GM21423 (cell line): ENCODE results near the gene PSTPIP2.
"Not testable (repeated sequence)": the region's sequence is repeated elsewhere in the genome, so short reads cannot be mapped to it uniquely, and the experiment has no call there.

Experiments used
- ATAC-seq: cut with Tn5 transposase; IDR thresholded peaks from one replicate; pipeline ENCODE4 v1.9.1; 2021; ENCODE audit warnings: mild to moderate bottlenecking, moderate library complexity; ENCODE audit not compliant: unreplicated experiment

Gene PSTPIP2

DNA sequence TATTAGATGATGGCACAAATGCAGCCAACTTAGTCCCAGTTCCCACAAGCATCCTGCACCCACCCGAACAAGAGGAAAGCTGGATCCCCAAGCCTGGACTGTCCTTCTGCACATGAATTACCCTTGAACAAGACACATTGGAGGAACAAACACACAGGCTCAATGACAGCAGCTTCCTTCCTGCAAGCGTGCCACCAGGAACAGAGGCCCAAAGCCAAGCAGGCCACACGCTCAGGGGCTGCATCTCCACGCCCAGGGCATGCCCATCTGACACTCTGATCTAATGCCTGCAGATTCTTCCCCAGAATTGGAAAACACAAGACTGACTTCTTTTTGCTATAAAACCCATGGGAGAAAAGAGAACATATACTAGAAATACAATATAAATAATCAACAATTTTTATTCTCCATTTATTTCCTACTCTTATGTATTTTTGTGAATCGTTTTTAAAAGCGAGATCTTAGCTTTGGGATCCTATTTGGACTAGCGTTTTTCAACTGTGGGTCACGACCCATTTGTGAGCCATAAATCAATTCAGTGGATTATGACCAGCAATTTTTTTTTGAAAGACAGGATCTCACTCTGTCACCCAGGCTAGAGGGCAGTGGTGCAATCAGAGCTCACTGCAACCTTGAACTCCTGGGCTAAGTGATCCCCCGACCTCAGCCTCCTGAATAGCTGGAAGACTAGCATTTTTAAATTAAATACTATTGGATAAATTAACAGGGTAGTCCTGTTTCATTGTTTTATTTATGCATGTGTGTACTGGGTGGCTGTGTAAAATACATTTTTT lies 34.4 kb downstream of the PSTPIP2 start:
- no peak for ATAC-seq

DNA sequence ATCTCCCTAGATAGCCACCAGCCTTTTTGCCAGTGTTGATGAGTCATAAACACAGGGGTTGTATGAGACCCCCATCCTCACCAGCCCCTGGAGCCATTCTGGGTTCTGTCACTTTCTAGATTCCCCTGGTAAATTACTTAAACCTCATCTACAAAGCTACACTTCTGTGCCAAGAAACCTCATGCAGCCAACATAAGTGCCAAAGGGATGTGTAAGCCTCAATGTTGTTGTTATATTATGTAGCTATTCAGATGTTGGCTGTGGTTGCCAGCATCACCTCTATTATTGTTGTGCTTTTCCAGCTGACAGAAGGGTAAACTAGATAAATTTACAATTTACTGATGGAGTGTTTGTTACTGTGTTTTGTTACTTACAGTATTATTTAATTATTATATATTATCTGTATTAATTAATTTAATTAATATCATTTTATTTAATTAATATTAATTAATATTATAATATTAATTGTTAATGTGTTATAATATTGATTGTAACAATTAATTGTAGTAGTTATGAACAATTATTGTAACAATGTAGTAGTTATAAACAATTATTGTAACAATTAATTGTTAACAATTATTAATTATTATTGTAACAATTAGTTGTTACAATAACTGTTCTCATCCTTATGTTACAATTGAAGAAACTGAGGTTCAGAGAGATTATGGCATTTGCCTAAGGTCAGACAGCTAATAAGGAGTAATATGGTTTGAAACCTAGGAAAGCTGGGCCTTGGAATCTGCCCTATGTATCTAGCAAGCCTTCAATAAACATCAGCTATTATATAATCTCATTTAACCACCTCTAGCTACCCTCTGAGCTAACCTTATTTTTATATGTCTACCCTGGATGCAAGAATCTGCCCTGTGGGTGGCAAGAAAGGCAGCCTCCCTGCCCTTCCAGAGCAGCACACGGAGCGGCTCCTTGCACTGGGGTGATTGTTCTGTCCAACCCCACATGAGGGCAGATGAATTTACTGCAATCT lies 36.1 kb downstream of the PSTPIP2 start:
- ATAC-seq = no peak

DNA sequence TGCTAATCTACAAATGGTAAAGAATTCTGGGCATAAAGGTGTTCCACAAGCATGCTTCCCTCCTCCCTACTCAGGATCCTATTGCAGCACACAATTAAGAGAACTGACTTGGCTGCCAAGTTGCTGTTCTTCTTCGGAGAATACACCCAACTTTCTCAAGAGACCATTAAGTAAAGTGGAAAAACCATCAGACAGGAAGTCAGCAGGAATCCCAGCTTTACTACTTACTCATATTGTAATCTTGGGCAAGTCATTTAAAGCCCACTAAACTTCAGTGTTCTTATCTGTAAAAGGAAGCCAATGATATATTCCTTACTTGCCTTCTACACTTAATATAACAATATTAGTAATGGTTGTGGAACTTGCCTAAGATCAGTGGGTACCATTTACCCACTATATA lies 37.8 kb downstream of the PSTPIP2 start:
- ATAC-seq = no peak

GRCh38 chr18:46031741-46032140 lies 40.3 kb downstream of the PSTPIP2 start:
- ATAC-seq = no peak

DNA sequence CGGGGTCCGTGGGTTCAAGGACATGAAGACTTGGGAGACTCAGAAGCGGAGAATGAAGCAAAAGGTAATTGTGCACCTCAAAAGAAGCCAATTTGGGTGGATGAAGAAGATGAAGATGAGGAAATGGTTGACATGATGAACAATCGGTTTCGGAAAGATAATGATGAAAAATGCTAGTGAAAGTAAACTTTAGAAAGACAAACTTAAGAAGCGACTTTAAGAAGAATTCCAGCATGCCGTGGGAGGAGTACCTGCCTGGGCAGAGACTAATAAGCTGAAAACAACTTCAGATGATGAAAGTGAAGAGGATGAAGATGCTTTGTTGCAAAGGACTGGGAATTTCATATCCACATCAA lies 43.5 kb downstream of the PSTPIP2 start:
- no peak for ATAC-seq

DNA sequence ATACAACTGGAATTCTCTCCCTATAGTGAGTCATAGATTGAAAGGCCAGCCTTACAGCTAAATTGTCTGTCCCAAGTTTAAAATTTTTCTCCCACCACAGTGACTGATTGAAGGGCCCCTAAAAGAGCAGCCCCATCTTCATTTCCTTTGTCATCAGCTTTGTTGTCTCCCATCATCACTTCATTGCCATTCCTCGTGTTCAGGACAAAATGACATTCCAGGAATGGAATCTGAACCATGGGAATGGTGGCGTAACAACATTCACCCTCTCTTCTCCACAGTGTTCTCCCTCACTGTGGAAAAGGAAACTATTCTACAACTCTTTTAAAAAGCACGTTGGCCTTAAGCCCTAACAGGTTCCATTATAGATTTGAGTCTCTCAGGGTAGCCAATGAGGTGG lies 52.1 kb downstream of the PSTPIP2 start:
- no peak for ATAC-seq

GRCh38 chr18:46013484-46014189 lies 58.4 kb downstream of the PSTPIP2 start:
- ATAC-seq = peak; percentile 62

DNA sequence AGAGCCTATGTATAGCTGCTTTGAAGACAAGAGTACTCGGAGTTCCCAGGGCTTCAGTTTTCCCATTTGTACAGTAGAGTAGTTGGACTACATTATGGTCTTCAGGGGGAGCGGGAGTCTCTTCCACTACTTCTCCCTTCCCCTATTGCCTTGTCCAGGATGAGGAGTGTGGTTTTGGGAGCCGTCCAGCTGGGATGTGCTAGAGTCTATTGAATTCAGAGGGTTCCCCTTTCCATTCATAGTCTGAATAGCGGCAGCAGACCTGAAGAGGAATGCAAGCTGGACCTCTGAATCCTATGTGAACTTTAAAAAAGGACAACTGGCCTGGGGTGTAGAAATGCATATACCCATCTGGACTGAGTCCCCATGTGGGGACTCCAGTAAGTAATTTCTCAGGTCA lies 61.4 kb downstream of the PSTPIP2 start:
- no peak for ATAC-seq

- no peak for ATAC-seq
Observed at GRCh38 chr18:46010050-46010449, 62.0 kb downstream of the PSTPIP2 start.

GRCh38 chr18:46009125-46009840 lies 62.8 kb downstream of the PSTPIP2 start:
- no peak for ATAC-seq

GRCh38 chr18:46008531-46008930 lies 63.5 kb downstream of the PSTPIP2 start:
- ATAC-seq = no peak

DNA sequence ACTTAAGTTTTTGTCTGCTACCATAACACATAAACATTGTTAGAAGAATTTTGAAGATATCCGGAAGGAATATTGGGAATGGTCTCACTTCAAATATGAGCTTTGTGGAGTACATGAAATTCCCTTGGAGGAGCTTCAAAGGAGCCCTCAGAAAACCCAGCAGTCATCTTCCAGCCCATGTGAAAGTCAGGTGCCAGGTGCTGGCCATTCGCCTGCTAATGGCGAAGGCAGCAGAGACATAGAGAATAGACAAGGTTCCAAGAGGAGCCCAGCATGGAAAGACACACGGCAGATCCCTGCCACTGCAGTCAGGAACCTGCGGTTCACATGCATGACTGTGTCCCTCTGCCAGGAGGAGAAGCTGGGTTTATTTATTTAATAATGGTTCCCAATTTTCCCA lies 64.9 kb downstream of the PSTPIP2 start:
- no peak for ATAC-seq

- ATAC-seq = no peak
Observed at GRCh38 chr18:46002934-46003333, 69.1 kb downstream of the PSTPIP2 start.

GRCh38 chr18:46001892-46002291 lies 70.2 kb downstream of the PSTPIP2 start:
- no peak for ATAC-seq

GRCh38 chr18:46001074-46001473 lies 71.0 kb downstream of the PSTPIP2 start:
- no peak for ATAC-seq

- no peak for ATAC-seq
Observed at GRCh38 chr18:45999536-45999935, 72.5 kb downstream of the PSTPIP2 start.

GRCh38 chr18:45998244-45998643 lies 73.8 kb downstream of the PSTPIP2 start:
- ATAC-seq = no peak

- ATAC-seq = no peak
Observed at GRCh38 chr18:45997700-45998151, 74.3 kb downstream of the PSTPIP2 start.

DNA sequence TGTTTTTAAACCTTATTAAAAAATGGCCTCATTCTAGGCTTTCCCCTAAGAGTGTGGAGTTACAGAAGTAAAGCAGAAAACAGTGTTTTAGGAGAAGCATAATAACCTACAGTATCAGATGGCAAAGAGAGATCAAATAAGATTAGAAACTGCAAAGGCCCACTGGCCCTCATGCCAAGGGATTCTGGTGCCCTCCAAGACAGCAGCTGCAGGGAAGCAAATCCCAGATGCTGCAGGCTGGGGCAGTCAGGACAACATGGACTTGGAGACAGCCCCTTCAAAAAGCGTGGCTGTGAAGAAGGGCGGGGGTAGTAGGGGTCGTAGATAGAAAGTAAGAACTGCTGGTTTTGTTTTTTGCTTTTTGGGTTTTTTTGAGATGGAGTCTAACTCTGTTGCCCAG lies 76.6 kb downstream of the PSTPIP2 start:
- ATAC-seq = no peak

DNA sequence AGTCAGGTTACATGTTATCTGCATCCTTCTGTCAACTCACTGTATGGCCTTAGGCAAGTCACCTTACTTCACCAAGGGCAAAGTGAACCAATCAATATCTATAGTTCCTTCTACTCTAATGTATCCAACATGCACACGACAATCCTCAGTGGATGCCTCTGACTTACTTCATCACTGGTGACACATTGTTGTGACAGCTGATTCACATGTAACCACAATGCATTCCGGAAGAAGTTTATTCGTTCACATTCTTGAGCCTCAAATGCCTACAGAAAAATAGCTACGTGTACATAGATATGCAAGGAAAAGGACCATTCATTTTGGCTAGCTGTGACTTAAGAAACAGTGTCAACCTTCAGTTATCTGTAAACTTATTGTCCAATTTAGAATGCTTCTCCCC lies 78.6 kb downstream of the PSTPIP2 start:
- no peak for ATAC-seq

DNA sequence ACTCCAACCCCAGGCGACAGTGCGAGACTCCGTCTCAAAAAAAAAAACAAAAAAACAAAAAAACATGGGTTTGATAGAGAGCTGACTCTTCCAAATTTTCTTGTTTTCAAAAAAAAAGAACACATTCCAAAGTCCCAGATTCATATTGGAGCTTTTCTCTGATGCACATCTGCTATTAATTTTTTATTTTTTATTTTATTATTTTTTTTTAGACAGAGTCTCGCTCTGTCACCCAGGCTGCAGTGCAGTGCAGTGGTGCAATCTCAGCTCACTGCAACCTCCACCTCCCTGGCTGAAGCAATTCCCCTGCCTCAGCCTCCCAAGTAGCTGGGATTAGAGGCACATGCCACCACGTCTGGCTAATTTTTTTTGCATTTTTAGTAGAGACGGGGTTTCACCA lies 79.5 kb downstream of the PSTPIP2 start:
- ATAC-seq = not testable (repeated sequence)
